NCI-H187 (cell line): Measurements from ENCODE around the gene ARHGAP12.

Experiments used
- DNase-seq, 2 experiments: peaks; one replicate each; lab custom pipeline; 2025; lab: John Stamatoyannopoulos, UW

Gene ARHGAP12

DNA sequence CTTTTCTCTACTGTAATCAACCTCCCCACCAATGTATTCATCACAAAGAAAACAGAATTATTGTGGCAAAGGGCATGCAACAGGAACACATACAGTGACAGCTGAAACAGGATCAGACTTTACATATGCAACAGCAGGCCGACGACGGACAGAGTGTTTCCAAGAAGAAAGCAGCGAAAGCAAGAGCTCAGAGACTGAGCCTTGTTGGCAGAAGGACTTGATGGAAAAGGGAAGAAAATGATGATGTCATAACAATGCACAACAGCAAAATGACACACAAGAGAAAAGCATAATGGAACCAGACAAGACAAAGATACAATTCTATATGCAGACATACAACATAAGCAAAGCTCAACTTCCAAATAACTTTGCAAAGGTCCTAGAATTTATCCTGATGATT lies 106.5 kb downstream of the ARHGAP12 start:
- no peak for DNase-seq

DNA sequence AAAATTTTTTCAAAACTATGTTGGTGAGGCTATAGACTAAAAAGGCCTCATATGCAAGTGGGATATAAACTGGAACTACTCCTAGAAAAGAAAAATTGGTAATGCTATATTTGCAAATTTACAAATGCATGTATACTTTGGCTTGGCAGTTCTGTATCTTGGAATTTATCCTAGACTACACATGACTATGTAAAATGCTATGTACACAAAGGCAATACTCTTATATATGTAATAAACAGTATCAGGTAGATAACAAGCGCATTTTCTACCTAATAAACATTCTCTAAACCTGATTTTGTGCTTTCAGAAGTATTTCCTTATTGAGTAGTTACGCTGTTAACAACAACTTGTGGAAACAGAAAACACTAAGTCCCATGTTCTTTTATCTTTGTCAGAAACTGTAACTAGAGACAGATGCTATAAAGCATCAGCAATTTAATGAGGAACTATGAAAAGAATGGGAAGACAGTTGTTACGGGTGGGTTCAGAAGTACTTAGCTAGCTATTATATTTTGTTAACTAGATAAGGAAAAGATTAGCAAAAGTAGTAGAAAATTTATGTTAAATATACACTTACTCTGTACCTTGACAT lies 107.8 kb downstream of the ARHGAP12 start:
- no peak for DNase-seq

GRCh38 chr10:31820096-31820495 lies 108.5 kb downstream of the ARHGAP12 start:
- no peak for DNase-seq

DNA sequence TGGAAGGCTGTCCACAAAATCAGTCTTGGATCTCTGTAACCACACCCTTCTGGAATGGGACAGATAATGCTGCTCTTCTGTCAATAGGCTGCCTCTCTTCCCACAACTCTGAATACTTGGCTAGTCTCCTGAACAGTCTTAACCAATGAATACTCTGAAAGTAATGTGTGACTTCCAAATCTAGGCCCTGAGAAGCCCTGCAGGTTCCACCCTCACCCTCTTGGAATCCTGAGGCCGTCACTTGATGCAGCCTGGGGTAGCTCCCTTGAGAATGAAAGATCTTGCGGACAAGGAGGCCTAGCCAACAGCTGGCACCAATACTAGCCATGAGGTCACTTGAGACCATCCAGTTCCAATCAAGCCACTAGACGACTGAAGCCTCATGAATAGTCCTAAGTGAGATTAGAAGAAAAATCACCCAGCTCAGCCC lies 109.2 kb downstream of the ARHGAP12 start:
- no peak for DNase-seq

DNA sequence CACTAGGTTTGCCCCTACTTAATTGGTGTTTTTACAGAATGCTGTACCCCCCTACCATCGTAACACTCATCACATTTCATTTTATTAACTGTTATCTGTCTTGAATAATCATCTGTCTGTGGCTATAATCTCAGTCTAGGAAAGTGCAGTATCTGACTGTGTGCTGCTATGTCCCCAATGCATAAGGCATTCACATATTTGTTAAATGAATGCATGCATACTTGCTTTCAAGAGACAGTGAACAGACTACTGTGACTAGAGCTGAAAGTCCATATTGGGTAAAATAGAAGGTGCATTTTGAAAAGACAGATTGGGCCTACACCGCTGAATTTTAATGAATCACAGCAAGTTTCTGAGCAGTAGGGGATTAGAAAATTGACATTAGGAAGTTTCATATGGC lies 112.3 kb downstream of the ARHGAP12 start:
- DNase-seq: no peak

DNA sequence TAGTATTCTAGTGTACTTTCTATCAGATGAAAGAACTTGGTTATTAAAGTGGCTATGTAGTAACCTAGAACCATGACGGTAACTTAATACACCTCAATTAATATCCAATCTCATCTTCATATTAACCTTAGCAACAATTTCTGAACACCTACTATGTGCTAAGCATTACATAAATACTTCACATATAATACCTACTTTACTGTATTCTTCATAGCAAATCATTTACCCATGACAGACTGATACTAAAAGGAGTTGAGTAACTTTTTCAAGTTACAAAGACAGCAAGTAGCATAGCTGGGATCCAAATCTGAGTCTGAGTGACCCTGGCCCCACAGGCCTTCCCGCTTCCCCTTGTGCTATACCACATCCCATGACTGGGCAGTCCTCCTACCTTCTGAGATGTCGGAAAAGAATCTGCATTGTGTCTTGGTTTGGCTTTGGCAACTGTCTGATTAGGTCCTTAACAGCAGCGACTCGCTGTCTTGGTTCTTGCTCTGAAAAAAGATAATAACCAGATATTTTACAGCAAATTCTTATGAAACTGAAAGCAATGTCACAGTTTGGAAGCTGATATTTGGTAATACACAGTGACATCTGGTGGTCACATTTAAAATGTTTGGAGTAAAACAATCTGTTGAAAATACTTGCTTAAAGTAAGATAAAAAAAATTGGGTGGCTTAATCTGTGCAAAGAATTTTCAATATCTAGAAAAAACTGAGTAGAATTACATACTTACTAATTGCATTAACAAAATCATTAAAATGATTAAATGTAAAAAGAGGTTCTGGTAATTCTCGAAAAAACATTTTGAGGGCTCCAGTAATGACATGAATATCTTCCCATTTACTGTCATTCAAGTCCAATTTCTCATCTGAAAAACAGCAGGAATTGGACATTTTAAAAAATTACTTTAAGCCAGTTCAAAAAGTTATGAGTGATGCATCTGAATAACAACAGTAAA lies 120.1 kb downstream of the ARHGAP12 start:
- DNase-seq: no peak

- no peak for DNase-seq
These were observed 124.2 kb downstream of the ARHGAP12 start for GRCh38 chr10:31804352-31804810.

GRCh38 chr10:31803606-31804351 lies 124.9 kb downstream of the ARHGAP12 start:
- no peak for DNase-seq

GRCh38 chr10:31799181-31799580 lies 129.4 kb downstream of the ARHGAP12 start:
- DNase-seq: no peak

- no peak for DNase-seq
These were observed 135.9 kb downstream of the ARHGAP12 start for GRCh38 chr10:31792745-31793144.

DNA sequence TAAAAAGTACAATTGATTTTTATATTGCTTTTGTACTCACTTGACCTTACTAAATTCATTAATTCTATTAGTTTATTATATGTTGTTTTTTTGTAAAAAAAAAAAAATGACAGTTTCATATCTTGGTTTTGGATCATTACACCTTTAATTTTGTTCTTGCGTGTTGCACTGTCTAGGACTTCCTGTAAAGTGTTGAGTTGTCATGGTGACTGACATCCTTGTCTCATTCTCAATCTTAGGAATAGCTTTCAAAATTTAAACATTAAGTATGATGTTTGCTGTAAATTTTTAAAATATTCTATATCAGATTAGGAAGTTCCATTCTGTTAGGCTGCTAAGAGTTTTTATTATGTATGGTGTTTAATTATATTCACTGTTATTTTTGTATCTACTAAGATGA lies 139.1 kb downstream of the ARHGAP12 start:
- no peak for DNase-seq

GRCh38 chr10:31782701-31783100 lies 145.9 kb downstream of the ARHGAP12 start:
- DNase-seq: no peak

- no peak for DNase-seq
These were observed 147.9 kb downstream of the ARHGAP12 start for GRCh38 chr10:31780717-31781116.

DNA sequence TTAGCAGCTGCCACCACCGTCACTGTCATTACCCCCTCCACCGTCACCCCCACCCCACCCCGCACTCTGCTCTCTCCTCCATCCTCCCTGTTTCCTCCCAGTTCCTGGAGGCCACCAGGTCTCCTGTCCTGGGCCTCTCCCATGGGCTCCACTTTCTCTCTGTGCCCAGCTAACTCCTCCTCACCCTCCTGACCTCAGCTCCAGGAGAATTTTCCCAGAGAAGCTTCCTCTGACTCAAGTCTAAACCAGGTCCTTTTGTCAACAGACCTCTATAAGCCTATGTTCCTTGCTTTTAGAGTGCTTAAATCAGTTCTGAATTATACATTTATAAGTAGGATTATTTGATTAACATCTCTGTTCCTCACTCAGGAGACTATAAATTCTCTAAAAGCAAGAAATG lies 150.0 kb downstream of the ARHGAP12 start:
- no peak for DNase-seq

- no peak for DNase-seq
These were observed 152.5 kb downstream of the ARHGAP12 start for GRCh38 chr10:31776159-31776558.

DNA sequence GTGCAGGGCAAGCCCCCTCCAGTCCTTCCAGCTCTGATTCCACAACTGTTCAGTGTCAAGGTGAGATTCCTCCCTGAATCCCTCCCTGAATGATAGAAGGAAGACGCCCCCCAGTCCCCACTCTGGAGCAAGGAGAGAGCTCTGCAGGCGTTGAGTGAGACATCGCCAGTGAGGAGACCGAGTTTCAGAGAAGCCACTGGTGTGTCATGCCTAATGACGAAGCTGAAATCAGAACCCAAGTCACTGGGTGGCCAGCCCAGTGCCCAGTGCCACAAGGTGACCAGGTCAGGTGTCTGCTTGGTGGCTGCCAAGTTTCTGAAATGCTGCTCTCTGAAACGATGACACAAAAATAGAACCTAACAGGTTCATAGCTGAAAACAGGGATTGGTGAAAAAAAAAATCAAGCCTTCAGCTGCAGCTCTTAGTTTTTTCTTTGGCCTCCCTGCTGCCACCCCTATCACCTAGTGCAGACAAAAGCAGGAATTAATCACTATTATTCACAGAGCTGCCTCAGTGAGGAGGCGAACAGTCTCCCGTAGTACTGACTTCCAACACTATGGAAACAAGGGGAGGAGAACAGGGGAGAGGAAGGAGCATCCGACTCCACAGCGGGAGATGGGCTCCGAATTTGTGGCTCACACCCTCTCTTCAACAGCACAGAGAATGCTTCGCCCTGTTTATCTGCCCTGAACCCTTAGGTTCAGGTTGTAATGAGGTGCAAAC lies 153.5 kb downstream of the ARHGAP12 start:
- DNase-seq: no peak

DNA sequence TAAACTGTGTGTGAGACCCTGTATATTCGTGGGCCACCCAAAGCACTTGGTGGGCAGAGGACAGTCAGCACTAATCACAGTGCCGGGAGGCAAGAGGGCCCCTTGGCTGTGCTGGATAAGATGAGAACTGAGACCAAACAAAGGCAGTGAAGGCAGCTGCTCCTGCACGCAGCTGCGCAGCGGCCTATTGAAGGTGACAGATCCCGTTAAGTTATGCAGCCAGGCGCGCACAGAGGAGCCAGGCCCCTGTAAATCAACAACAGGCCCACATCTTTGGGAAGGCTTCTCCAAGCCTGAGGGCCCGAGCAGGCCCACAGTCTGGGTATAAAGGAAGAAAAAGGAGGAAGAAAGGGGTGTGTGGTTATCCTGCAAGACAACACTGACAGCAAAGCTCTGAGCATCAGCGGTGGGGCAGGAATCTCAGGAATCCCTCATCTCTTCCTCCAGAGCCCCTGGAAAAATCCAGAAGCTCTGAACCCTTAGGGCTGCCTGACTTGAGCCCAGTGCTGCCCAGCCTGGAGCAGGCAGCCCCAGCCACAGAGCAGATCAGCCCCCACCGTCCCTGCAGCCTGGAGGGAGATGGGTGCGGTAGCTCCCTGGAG lies 154.2 kb downstream of the ARHGAP12 start:
- no peak for DNase-seq

- DNase-seq: no peak
These were observed 154.8 kb downstream of the ARHGAP12 start for GRCh38 chr10:31773749-31774298.

DNA sequence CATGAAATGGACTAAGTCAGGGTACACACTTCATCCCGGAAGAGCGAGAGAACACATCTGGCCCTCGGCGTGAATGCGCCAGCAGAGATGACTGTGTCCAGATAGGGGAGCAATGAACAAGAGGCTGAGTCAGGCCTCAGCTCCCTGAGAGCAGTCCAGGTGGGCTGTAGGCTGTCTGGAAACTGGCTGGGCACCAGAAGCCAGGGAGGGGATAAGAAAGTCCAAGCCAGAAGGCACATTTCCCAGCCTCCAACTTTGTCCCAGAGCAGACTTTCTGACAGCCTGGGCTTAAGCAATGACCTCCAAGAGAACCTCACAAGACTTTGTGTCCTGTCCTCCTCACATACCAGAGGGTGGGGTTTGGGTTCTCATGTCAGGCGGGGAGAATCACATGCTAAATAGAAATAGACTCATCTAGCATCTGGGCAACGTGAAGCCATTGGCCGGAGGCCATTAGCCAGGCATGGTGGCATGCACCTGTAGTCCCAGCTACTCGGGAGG lies 157.2 kb downstream of the ARHGAP12 start:
- no peak for DNase-seq

GRCh38 chr10:31770307-31770902 lies 158.2 kb downstream of the ARHGAP12 start:
- no peak for DNase-seq

- no peak for DNase-seq
These were observed 159.1 kb downstream of the ARHGAP12 start for GRCh38 chr10:31769564-31769963.
